Measurements from ENCODE around the gene PID1.

GRCh38 chr2:229037621-229038020 lies 233.5 kb downstream of the PID1 start:
- TF ChIP-seq CTCF (IDR thresholded peaks at IDR 0.05), result no peak
- TF ChIP-seq POLR2A (IDR thresholded peaks at IDR 0.05), result no peak

Measured in esophagus squamous epithelium (tissue), 4 donors.